ENCODE measurements around the gene CD80.

GRCh38 chr3:119507404-119507803 lies 52.0 kb downstream of the CD80 start:
- TF ChIP-seq POLR2A (IDR thresholded peaks at IDR 0.05): no peak
- no peak for TF ChIP-seq CTCF (IDR thresholded peaks at IDR 0.05)
- no peak for TF ChIP-seq POLR2AphosphoS5 (IDR thresholded peaks at IDR 0.05)
